ENCODE results near the gene PRPF4.

The PRPF4 gene

GRCh38 chr9:113319054-113319453 lies 43.6 kb downstream of the PRPF4 start:
- H3K4me1 Mint-ChIP-seq = no peaks in the 10 kb centered on the region
- no peaks in the 10 kb centered on the region for H3K27me3 Mint-ChIP-seq
- H3K36me3 Mint-ChIP-seq = no peaks in the 10 kb centered on the region

GRCh38 chr9:113320051-113320450 lies 44.6 kb downstream of the PRPF4 start:
- H3K4me1 Mint-ChIP-seq = no peaks in the 10 kb centered on the region
- H3K27me3 Mint-ChIP-seq = no peaks in the 10 kb centered on the region

More at GRCh38 chr9:113319054-113319453, 43.6 kb downstream of the PRPF4 start:
- no peak overlapping the region for H3K4me3 Mint-ChIP-seq
- H3K9me3 Mint-ChIP-seq = no peaks in the 10 kb centered on the region
- H3K27ac Mint-ChIP-seq = no peak overlapping the region

GRCh38 chr9:113322671-113323070 lies 47.2 kb downstream of the PRPF4 start:
- H3K27me3 Mint-ChIP-seq = no peaks in the 10 kb centered on the region
- no peaks in the 10 kb centered on the region for H3K9me3 Mint-ChIP-seq
- H3K4me3 Mint-ChIP-seq = no peak overlapping the region
- no peak overlapping the region for H3K27ac Mint-ChIP-seq
- H3K36me3 Mint-ChIP-seq = no peaks in the 10 kb centered on the region
- H3K4me1 Mint-ChIP-seq = no peaks in the 10 kb centered on the region

More at GRCh38 chr9:113320051-113320450, 44.6 kb downstream of the PRPF4 start:
- no peak overlapping the region for H3K4me3 Mint-ChIP-seq
- no peaks in the 10 kb centered on the region for H3K9me3 Mint-ChIP-seq
- H3K36me3 Mint-ChIP-seq = no peaks in the 10 kb centered on the region
- H3K27ac Mint-ChIP-seq = no peak overlapping the region

- Mint-ChIP-seq H3K4me1 (no peaks in the 10 kb centered on the region), H3K27ac (no peak overlapping the region), H3K4me3 (no peak overlapping the region), H3K9me3 (no peaks in the 10 kb centered on the region), H3K27me3 (no peaks in the 10 kb centered on the region), H3K36me3 (no peaks in the 10 kb centered on the region)
Observed at GRCh38 chr9:113326230-113326629, 50.8 kb downstream of the PRPF4 start.

GRCh38 chr9:113328045-113328782 lies 52.8 kb downstream of the PRPF4 start:
- no peak overlapping the region for H3K27ac Mint-ChIP-seq
- no peaks in the 10 kb centered on the region for H3K4me1 Mint-ChIP-seq
- H3K4me3 Mint-ChIP-seq = no peak overlapping the region
- no peaks in the 10 kb centered on the region for H3K36me3 Mint-ChIP-seq
- H3K27me3 Mint-ChIP-seq = no peaks in the 10 kb centered on the region
- no peaks in the 10 kb centered on the region for H3K9me3 Mint-ChIP-seq

GRCh38 chr9:113331780-113332179 lies 56.3 kb downstream of the PRPF4 start:
- Mint-ChIP-seq H3K4me1 (no peaks in the 10 kb centered on the region), H3K27me3 (no peaks in the 10 kb centered on the region), H3K27ac (no peak overlapping the region), H3K4me3 (no peak overlapping the region), H3K9me3 (no peaks in the 10 kb centered on the region), H3K36me3 (no peaks in the 10 kb centered on the region)

- Mint-ChIP-seq H3K4me1 (peaks cover 18% of the 10 kb centered on the region), H3K36me3 (no peaks in the 10 kb centered on the region), H3K9me3 (no peaks in the 10 kb centered on the region), H3K4me3 (no peak overlapping the region), H3K27ac (no peak overlapping the region), H3K27me3 (no peaks in the 10 kb centered on the region)
Observed at GRCh38 chr9:113337714-113338113, 62.3 kb downstream of the PRPF4 start.

GRCh38 chr9:113340011-113340699 lies 64.7 kb downstream of the PRPF4 start, which contains the start of gene WDR31:
TSS of gene WDR31 (minus strand) at chr9:113340275. CDS start at chr9:113332022, 8,253 bp downstream.
- Mint-ChIP-seq H3K4me3 (peak within 1 kb of the TSS; percentile 88), H3K36me3 (no peaks in the 10 kb centered on the region), H3K4me1 (peaks cover 19% of the 10 kb centered on the region), H3K27me3 (no peaks in the 10 kb centered on the region), H3K27ac (peak within 1 kb of the TSS; percentile 25), H3K9me3 (no peaks in the 10 kb centered on the region)

- peaks cover 19% of the 10 kb centered on the region for H3K4me1 Mint-ChIP-seq
- peak overlapping the region; percentile 88 for H3K4me3 Mint-ChIP-seq
- peak overlapping the region; percentile 42 for H3K27ac Mint-ChIP-seq
- H3K27me3 Mint-ChIP-seq = no peaks in the 10 kb centered on the region
- H3K36me3 Mint-ChIP-seq = no peaks in the 10 kb centered on the region
- H3K9me3 Mint-ChIP-seq = no peaks in the 10 kb centered on the region
Observed at GRCh38 chr9:113341712-113342410, 66.4 kb downstream of the PRPF4 start.
